Measurements from ENCODE around the gene NDUFC2.

The NDUFC2 gene

DNA sequence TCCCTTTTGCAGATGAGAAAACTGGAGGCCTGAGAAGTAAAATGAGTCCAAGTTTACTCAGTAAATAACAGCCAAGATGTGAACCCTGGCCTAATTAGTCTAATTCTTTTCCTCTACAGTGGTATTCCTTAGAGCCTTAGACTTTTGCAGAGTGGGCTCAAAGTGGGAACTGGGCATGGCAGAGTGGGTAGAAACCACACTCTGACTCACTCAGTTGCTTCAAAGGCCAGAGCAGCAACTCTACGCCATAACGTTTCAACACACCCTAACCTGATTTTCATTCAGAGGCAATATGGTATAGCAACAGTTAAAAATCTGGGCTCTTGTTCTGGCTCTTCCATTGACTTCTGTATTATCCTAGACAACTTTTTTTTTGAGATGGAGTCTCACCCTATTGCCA, 13.2 kb downstream of the NDUFC2 start:
- no peaks in the 10 kb centered on the region for H3K9me3 ChIP-seq
- no peak for DNase-seq
- peaks cover 10% of the 10 kb centered on the region for H3K4me1 ChIP-seq
- peaks cover 26% of the 10 kb centered on the region for H3K36me3 ChIP-seq
- TF ChIP-seq, protein P1, sequence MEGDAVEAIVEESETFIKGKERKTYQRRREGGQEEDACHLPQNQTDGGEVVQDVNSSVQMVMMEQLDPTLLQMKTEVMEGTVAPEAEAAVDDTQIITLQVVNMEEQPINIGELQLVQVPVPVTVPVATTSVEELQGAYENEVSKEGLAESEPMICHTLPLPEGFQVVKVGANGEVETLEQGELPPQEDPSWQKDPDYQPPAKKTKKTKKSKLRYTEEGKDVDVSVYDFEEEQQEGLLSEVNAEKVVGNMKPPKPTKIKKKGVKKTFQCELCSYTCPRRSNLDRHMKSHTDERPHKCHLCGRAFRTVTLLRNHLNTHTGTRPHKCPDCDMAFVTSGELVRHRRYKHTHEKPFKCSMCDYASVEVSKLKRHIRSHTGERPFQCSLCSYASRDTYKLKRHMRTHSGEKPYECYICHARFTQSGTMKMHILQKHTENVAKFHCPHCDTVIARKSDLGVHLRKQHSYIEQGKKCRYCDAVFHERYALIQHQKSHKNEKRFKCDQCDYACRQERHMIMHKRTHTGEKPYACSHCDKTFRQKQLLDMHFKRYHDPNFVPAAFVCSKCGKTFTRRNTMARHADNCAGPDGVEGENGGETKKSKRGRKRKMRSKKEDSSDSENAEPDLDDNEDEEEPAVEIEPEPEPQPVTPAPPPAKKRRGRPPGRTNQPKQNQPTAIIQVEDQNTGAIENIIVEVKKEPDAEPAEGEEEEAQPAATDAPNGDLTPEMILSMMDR (IDR thresholded peaks at IDR 0.05; ENCODE audit: low read depth, low read length): no peak
- no peaks in the 10 kb centered on the region for H3K27me3 ChIP-seq
- no peak overlapping the region for H3K4me3 ChIP-seq (ENCODE audit: low read depth, low read length)

DNA sequence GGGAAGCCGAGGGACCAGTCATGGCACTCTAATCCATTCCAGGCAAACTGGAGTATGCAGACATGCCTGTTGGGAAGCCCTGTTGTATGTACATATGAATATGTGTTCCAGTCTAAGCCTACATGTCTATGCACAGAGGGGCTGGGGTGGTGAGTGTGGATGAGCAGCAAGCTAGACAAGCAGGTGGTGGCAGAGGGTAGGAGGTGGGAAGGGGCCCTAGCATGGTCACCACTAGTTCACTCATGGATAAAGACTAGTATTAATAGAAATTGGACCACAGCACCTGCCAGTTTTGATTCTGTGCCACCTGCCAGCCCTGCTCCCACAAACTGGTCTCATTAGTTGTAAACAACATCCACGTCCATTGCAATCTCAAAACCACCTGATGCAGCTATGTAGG, 14.5 kb downstream of the NDUFC2 start:
- no peaks in the 10 kb centered on the region for H3K27me3 ChIP-seq
- H3K4me3 ChIP-seq (ENCODE audit: low read depth, low read length): no peak overlapping the region
- peaks cover 13% of the 10 kb centered on the region for H3K36me3 ChIP-seq
- H3K9me3 ChIP-seq: no peaks in the 10 kb centered on the region
- no peak for DNase-seq
- peaks cover 3% of the 10 kb centered on the region; the same call in 1 of the 2 replicates for H3K4me1 ChIP-seq
- TF ChIP-seq, protein P1 (IDR thresholded peaks at IDR 0.05; ENCODE audit: low read depth, low read length): no peak

DNA sequence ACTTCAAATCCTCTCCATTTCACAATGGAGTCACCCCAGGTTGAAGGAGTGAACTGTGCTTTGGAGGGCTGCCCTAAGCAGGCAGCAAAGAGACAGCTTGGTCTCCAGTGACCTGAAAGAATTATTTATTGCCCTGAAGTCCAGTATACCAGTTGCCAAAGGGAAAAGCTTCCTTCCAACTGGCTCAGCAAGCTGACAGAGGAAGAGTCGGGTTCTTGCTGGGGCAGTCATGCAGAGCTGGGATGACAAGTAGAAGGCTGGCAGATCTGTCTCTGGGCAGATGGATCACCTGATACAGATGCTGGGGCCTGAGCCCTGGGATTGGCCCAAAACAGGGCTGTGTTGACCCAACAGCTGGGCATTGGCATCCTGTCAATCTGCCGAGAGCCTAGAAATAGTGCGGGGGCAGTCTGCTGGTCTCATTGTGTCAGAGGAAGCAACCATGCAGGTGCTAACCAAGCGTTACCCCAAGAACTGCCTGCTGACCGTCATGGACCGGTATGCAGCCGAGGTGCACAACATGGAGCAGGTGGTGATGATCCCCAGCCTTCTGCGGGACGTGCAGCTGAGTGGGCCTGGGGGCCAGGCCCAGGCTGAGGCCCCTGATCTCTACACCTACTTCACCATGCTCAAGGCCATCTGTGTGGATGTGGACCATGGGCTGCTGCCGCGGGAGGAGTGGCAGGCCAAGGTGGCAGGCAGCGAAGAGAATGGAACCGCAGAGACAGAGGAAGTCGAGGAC, 16.1 kb downstream of the NDUFC2 start, which contains the start of gene THRSP:
TSS of gene THRSP (plus strand) at position 422 of the 742 bp plus-strand sequence. CDS start at position 443, 21 bp downstream.
- no peaks in the 10 kb centered on the region for H3K9me3 ChIP-seq
- DNase-seq: no peak
- no peak within 1 kb of the TSS for H3K4me3 ChIP-seq (ENCODE audit: low read depth, low read length)
- H3K27me3 ChIP-seq: no peaks in the 10 kb centered on the region
- peaks cover 8% of the 10 kb centered on the region for H3K36me3 ChIP-seq
- no peaks in the 10 kb centered on the region for H3K4me1 ChIP-seq
- TF ChIP-seq, protein P1 (IDR thresholded peaks at IDR 0.05; ENCODE audit: low read depth, low read length): no peak

DNA sequence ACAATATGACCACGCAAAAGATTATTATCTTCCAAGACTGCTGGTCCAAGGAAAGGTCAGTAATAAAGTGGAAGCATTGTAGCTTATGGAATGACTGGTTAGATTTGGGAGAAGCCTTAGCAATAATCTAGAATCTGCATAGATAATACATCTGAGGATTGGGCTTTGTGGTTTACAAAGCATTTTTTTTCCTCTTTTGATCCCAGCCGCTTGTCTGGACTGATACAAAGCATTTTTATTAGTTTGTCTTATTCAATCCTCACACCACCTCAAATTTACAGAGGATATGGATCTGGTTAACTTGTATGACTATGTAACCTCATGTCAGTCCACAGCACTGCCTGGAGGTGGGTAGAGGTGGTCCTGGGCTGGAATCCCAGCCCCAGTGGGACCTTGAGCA, 17.0 kb downstream of the NDUFC2 start:
- DNase-seq: no peak
- no peaks in the 10 kb centered on the region for H3K9me3 ChIP-seq
- H3K27me3 ChIP-seq: no peaks in the 10 kb centered on the region
- H3K36me3 ChIP-seq: peaks cover 5% of the 10 kb centered on the region
- TF ChIP-seq, protein P1 (IDR thresholded peaks at IDR 0.05; ENCODE audit: low read depth, low read length): no peak
- no peak overlapping the region for H3K4me3 ChIP-seq (ENCODE audit: low read depth, low read length)
- no peaks in the 10 kb centered on the region for H3K4me1 ChIP-seq

DNA sequence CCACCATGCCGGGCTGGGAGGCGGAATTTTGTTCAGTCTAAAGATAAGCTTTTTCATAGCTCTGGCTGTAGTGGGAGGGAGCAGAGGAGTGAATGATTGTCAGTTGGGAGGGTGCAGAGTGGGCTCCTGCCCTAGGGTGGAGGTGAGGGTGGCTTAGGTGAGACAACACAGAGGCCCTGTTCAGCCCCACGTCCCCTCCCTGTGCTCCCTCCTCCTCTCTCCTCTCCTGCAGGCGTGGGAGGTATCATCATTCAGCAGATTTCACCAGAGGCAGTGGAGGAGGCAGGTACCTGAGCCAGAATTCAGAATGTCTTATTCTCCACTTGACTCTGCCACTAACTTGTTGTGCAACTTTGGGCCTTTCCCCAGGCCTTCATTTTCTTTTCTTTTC, 17.7 kb downstream of the NDUFC2 start:
- no peaks in the 10 kb centered on the region for H3K9me3 ChIP-seq
- H3K27me3 ChIP-seq: no peaks in the 10 kb centered on the region
- no peak overlapping the region for H3K4me3 ChIP-seq (ENCODE audit: low read depth, low read length)
- TF ChIP-seq, protein P1 (IDR thresholded peaks at IDR 0.05; ENCODE audit: low read depth, low read length): no peak
- no peak for DNase-seq
- no peaks in the 10 kb centered on the region for H3K4me1 ChIP-seq
- H3K36me3 ChIP-seq: no peaks in the 10 kb centered on the region

Measured in BE2C (cell line).